HepG2 (cell line): ENCODE results near the gene KLHL12. TPM values are rescaled to one million over a fixed set of nuclear protein-coding genes. Genes with fewer than 3 reads are reported as not detected.
A peak's percentile ranks its signal among the peaks of the same experiment; 100 is the strongest.

Experiments used
- BATF2 ChIP-seq: sonication (generic); formaldehyde crosslinking; IDR thresholded peaks from 2 replicates; pipeline ENCODE4 v1.8.0; 2022; ENCODE audit warnings: mild to moderate bottlenecking, missing genetic modification reagents, moderate library complexity
- FOXP1 ChIP-seq, 2 experiments: fragments of 450-650 bp in 1 of 2; IDR thresholded peaks; 2 replicates each; pipeline ENCODE4 v1.6.1; 2017 to 2018; ENCODE audit warnings: antibody characterized with exemption in 1 of 2
- GZF1 ChIP-seq: sonication (generic); formaldehyde crosslinking; IDR thresholded peaks from 2 replicates; pipeline ENCODE4 v1.5.1; 2020; ENCODE audit warnings: mild to moderate bottlenecking, missing genetic modification reagents
- KLF16 ChIP-seq, 2 experiments: sonication (generic) in 1 of 2; formaldehyde crosslinking in 1 of 2; IDR thresholded peaks; 2 replicates each; pipeline versions ENCODE4 v1.6.1 to v1.8.0; 2016 to 2023; ENCODE audit warnings: missing genetic modification reagents in 2 of 2, missing compliant biosample characterization in 1 of 2
- KLF6 ChIP-seq: IDR thresholded peaks from 2 replicates; pipeline ENCODE4 v1.8.0; 2016; ENCODE audit warnings: missing biosample characterization, missing genetic modification reagents
- MAFG ChIP-seq: sonication (generic); formaldehyde crosslinking; IDR thresholded peaks from 2 replicates; pipeline ENCODE4 v1.5.1; 2020; ENCODE audit warnings: mild to moderate bottlenecking, missing genetic modification reagents
- NKX3-1 ChIP-seq: sonication (generic); formaldehyde crosslinking; IDR thresholded peaks from 2 replicates; pipeline ENCODE4 v1.5.0; 2020; ENCODE audit warnings: missing genetic modification reagents
- PREB ChIP-seq: sonication (generic); formaldehyde crosslinking; IDR thresholded peaks from 2 replicates; pipeline ENCODE4 v1.4.0; 2020; ENCODE audit warnings: missing genetic modification reagents
- RXRB ChIP-seq: IDR thresholded peaks from 2 replicates; pipeline ENCODE4 v1.6.1; 2016; ENCODE audit warnings: borderline replicate concordance, missing genetic modification reagents, missing compliant biosample characterization
- SAFB2 ChIP-seq: sonication (generic); formaldehyde crosslinking; IDR thresholded peaks from 2 replicates; pipeline ENCODE4 v1.5.1; 2020; ENCODE audit warnings: missing genetic modification reagents, low read depth, mild to moderate bottlenecking, borderline replicate concordance
- SP140L ChIP-seq: sonication (generic); formaldehyde crosslinking; IDR thresholded peaks from 2 replicates; pipeline ENCODE4 v1.4.0; 2020; ENCODE audit warnings: missing genetic modification reagents, borderline replicate concordance
- SP2 ChIP-seq: sonication (generic); formaldehyde crosslinking; IDR thresholded peaks from 2 replicates; pipeline ENCODE4 v1.5.1; 2020; ENCODE audit warnings: mild to moderate bottlenecking, missing genetic modification reagents
- ZBTB7A ChIP-seq: sonication (generic); formaldehyde crosslinking; IDR thresholded peaks from 2 replicates; pipeline ENCODE4 v1.8.0; 2022; ENCODE audit warnings: mild to moderate bottlenecking, missing genetic modification reagents
- ZFP1 ChIP-seq: IDR thresholded peaks from 2 replicates; pipeline ENCODE4 v1.6.1; 2016
- ZNF367 ChIP-seq: sonication (generic); formaldehyde crosslinking; IDR thresholded peaks from 2 replicates; pipeline ENCODE4 v1.4.0; 2020; ENCODE audit warnings: missing genetic modification reagents, borderline replicate concordance
- ZNF570 ChIP-seq: sonication (generic); formaldehyde crosslinking; IDR thresholded peaks from 2 replicates; pipeline ENCODE4 v1.4.0; 2020; ENCODE audit warnings: mild to moderate bottlenecking, missing genetic modification reagents, borderline replicate concordance
- ZNF713 ChIP-seq: sonication (generic); formaldehyde crosslinking; IDR thresholded peaks from 2 replicates; pipeline ENCODE4 v1.4.0; 2020; ENCODE audit warnings: mild to moderate bottlenecking, missing genetic modification reagents
- ZNF816 ChIP-seq: sonication (generic); formaldehyde crosslinking; IDR thresholded peaks from 2 replicates; pipeline ENCODE4 v1.8.0; 2022; ENCODE audit warnings: missing genetic modification reagents, mild to moderate bottlenecking, borderline replicate concordance
- polyA plus RNA-seq, 8 experiments: library from polyadenylated mRNA; depleted of rRNA in 3 of 8; stranded (reverse) in 7 of 8; unstranded in 1 of 8; fragments of >200 nt; fragmentation: Illumina TruSeq in 4 of 8; extraction: Trizol in 4 of 8; gene quantifications; 2 replicates each; pipeline versions ENCODE4 v1.2.1 to v1.2.3, GENCODE V29; 2011 to 2016; ENCODE audit warnings: low read depth in 4 of 8, missing spikeins in 1 of 8, mixed read lengths in 1 of 8; ENCODE audit not compliant: insufficient read depth in 1 of 8
- total RNA-seq, 5 experiments: library from RNA; depleted of rRNA; stranded (reverse); fragments of >200 nt; fragmentation: Illumina TruSeq; extraction: Trizol; gene quantifications; 2 replicates each; pipeline ENCODE4 v1.2.3, GENCODE V29; 2016; ENCODE audit warnings: low read depth in 1 of 5
- TF ChIP-seq, protein P1 (sequence below), 2 experiments: sonication (generic) in 1 of 2; formaldehyde crosslinking in 1 of 2; IDR thresholded peaks; 2 replicates each; pipeline versions ENCODE4 v1.4.0 to v1.6.1; 2016 to 2020; ENCODE audit warnings: borderline replicate concordance in 1 of 2, low read depth in 1 of 2, mild to moderate bottlenecking in 1 of 2, missing genetic modification reagents in 1 of 2
- TF ChIP-seq, protein P2 (sequence below): sonication (generic); formaldehyde crosslinking; IDR thresholded peaks from 2 replicates; pipeline ENCODE4 v1.5.1; 2020; ENCODE audit warnings: missing genetic modification reagents, mild to moderate bottlenecking, borderline replicate concordance

The KLHL12 gene
- total and polyA plus RNA-seq, 2 of the 13 experiments (the other 11 are each of a cell fraction or from before 2014, with no cell fraction given) = 19.2 to 25.2 TPM

- no peak for TF ChIP-seq KLF16 (CRISPR knock-in tag; IDR thresholded peaks at IDR 0.05)
- TF ChIP-seq MAFG = no peak
- no peak for TF ChIP-seq GZF1 (CRISPR knock-in tag)
- TF ChIP-seq, protein P1, sequence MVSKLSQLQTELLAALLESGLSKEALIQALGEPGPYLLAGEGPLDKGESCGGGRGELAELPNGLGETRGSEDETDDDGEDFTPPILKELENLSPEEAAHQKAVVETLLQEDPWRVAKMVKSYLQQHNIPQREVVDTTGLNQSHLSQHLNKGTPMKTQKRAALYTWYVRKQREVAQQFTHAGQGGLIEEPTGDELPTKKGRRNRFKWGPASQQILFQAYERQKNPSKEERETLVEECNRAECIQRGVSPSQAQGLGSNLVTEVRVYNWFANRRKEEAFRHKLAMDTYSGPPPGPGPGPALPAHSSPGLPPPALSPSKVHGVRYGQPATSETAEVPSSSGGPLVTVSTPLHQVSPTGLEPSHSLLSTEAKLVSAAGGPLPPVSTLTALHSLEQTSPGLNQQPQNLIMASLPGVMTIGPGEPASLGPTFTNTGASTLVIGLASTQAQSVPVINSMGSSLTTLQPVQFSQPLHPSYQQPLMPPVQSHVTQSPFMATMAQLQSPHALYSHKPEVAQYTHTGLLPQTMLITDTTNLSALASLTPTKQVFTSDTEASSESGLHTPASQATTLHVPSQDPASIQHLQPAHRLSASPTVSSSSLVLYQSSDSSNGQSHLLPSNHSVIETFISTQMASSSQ (IDR thresholded peaks at IDR 0.05; ENCODE audit: low read depth) = no peak
- TF ChIP-seq, protein P1 (CRISPR knock-in tag; IDR thresholded peaks at IDR 0.05; ENCODE audit: borderline replicate concordance) = peak; percentile 29; the same call in 1 of the 2 replicates
- no peak for TF ChIP-seq BATF2 (CRISPR knock-in tag)
- no peak for TF ChIP-seq ZNF570 (CRISPR knock-in tag)
- no peak for TF ChIP-seq ZNF816 (CRISPR knock-in tag)
- no peak for TF ChIP-seq ZBTB7A (CRISPR knock-in tag)
- TF ChIP-seq ZFP1 (CRISPR knock-in tag) = no peak
- TF ChIP-seq PREB = no peak
- no peak for TF ChIP-seq SP140L (CRISPR knock-in tag)
- TF ChIP-seq FOXP1 (IDR thresholded peaks at IDR 0.05) = no peak
- no peak for TF ChIP-seq FOXP1 (CRISPR knock-in tag; IDR thresholded peaks at IDR 0.05)
- no peak for TF ChIP-seq NKX3-1 (CRISPR knock-in tag)
- TF ChIP-seq ZNF713 (CRISPR knock-in tag) = no peak
- TF ChIP-seq SP2 (CRISPR knock-in tag) = no peak
- TF ChIP-seq, protein P2, sequence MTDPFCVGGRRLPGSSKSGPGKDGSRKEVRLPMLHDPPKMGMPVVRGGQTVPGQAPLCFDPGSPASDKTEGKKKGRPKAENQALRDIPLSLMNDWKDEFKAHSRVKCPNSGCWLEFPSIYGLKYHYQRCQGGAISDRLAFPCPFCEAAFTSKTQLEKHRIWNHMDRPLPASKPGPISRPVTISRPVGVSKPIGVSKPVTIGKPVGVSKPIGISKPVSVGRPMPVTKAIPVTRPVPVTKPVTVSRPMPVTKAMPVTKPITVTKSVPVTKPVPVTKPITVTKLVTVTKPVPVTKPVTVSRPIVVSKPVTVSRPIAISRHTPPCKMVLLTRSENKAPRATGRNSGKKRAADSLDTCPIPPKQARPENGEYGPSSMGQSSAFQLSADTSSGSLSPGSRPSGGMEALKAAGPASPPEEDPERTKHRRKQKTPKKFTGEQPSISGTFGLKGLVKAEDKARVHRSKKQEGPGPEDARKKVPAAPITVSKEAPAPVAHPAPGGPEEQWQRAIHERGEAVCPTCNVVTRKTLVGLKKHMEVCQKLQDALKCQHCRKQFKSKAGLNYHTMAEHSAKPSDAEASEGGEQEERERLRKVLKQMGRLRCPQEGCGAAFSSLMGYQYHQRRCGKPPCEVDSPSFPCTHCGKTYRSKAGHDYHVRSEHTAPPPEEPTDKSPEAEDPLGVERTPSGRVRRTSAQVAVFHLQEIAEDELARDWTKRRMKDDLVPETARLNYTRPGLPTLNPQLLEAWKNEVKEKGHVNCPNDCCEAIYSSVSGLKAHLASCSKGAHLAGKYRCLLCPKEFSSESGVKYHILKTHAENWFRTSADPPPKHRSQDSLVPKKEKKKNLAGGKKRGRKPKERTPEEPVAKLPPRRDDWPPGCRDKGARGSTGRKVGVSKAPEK = no peak
- no peak for TF ChIP-seq SAFB2 (CRISPR knock-in tag)
- no peak for TF ChIP-seq KLF6 (CRISPR knock-in tag)
- TF ChIP-seq ZNF367 = no peak
- TF ChIP-seq RXRB (CRISPR knock-in tag) = no peak
These were observed 40.7 kb upstream of the KLHL12 start (continued) for GRCh38 chr1:202967684-202968281.
